ENCODE measurements around the gene KCNAB3. TPM values are rescaled to one million over a fixed set of nuclear protein-coding genes. Genes with fewer than 3 reads are reported as not detected.

The KCNAB3 gene
- total RNA-seq, 2 donors from 2014 or later: 1.1 to 2.6 TPM

GRCh38 chr17:7947651-7948050 lies 18.0 kb upstream of the KCNAB3 start:
- Histone ChIP-seq H3K9ac (ENCODE audit: low read depth in 2 of 2, low read length in 2 of 2) (no peak overlapping the region), H3K36me3 (peaks cover 8% of the 10 kb centered on the region), H3K4me3 (no peak overlapping the region), H3K9me3 (no peaks in the 10 kb centered on the region), H3K4me1 (no peaks in the 10 kb centered on the region), H3K27me3 (no peaks in the 10 kb centered on the region), H3K27ac (no peak overlapping the region)
- TF ChIP-seq, protein P1, sequence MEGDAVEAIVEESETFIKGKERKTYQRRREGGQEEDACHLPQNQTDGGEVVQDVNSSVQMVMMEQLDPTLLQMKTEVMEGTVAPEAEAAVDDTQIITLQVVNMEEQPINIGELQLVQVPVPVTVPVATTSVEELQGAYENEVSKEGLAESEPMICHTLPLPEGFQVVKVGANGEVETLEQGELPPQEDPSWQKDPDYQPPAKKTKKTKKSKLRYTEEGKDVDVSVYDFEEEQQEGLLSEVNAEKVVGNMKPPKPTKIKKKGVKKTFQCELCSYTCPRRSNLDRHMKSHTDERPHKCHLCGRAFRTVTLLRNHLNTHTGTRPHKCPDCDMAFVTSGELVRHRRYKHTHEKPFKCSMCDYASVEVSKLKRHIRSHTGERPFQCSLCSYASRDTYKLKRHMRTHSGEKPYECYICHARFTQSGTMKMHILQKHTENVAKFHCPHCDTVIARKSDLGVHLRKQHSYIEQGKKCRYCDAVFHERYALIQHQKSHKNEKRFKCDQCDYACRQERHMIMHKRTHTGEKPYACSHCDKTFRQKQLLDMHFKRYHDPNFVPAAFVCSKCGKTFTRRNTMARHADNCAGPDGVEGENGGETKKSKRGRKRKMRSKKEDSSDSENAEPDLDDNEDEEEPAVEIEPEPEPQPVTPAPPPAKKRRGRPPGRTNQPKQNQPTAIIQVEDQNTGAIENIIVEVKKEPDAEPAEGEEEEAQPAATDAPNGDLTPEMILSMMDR (IDR thresholded peaks at IDR 0.05): no peak
- DNase-seq: no peak
- intact Hi-C loops (cut with DNase I): no loop called here

DNA sequence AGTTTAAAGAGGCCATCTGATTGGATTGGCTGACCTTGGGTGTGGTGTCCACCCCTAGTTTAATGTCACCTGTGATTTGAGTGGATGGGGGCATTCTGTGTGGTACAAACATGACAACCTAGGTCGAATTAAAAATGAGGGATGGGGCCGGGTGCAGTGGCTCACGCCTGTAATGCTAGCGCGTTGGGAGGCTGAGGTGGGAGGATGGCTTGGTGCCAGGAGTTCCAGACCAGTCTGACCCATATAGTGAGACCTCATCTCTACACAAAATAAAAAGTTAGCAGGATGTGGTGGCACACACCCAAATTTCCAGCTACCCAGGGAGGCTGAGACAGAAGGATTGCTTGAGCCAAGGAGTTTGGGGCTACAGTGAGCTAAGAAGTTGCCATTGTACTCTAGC lies 16.8 kb upstream of the KCNAB3 start:
- no peaks in the 10 kb centered on the region for H3K27me3 ChIP-seq
- no peak overlapping the region for H3K9ac ChIP-seq (ENCODE audit: low read depth in 2 of 2, low read length in 2 of 2)
- no peak for DNase-seq
- H3K4me3 ChIP-seq: no peak overlapping the region
- no peaks in the 10 kb centered on the region for H3K9me3 ChIP-seq
- H3K36me3 ChIP-seq: peaks cover 8% of the 10 kb centered on the region
- no peaks in the 10 kb centered on the region for H3K4me1 ChIP-seq
- intact Hi-C loops (cut with DNase I): no loop called here
- TF ChIP-seq, protein P1 (IDR thresholded peaks at IDR 0.05): no peak
- no peak overlapping the region for H3K27ac ChIP-seq

GRCh38 chr17:7945651-7946050 lies 16.0 kb upstream of the KCNAB3 start:
- no peaks in the 10 kb centered on the region for H3K9me3 ChIP-seq
- no peak overlapping the region for H3K4me3 ChIP-seq
- peaks cover 8% of the 10 kb centered on the region for H3K36me3 ChIP-seq
- intact Hi-C loops (cut with DNase I): no loop called here
- H3K27ac ChIP-seq: no peak overlapping the region
- H3K27me3 ChIP-seq: no peaks in the 10 kb centered on the region
- TF ChIP-seq, protein P1 (IDR thresholded peaks at IDR 0.05): no peak
- no peak overlapping the region for H3K9ac ChIP-seq (ENCODE audit: low read depth in 2 of 2, low read length in 2 of 2)
- DNase-seq: no peak
- H3K4me1 ChIP-seq: no peaks in the 10 kb centered on the region

DNA sequence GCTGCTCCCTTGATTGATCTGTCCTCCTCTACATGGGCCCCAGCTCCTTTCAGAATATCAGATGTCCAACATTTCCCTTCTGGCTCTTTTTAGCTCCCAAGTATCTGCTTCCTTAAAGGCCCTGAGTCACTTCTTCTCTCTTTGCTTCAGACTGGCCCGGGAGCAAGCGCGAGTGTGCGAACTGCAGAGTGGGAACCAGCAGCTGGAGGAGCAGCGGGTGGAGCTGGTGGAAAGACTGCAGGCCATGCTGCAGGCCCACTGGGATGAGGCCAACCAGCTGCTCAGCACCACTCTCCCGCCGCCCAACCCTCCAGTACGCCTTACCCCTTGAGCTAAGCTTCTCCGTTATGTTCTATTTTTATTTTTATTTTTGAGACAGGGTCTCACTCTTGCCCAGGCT lies 14.7 kb upstream of the KCNAB3 start:
- Histone ChIP-seq H3K4me3 (no peak overlapping the region), H3K9me3 (no peaks in the 10 kb centered on the region), H3K9ac (ENCODE audit: low read depth in 2 of 2, low read length in 2 of 2) (no peak overlapping the region), H3K27me3 (no peaks in the 10 kb centered on the region), H3K4me1 (no peaks in the 10 kb centered on the region), H3K36me3 (peaks cover 8% of the 10 kb centered on the region), H3K27ac (no peak overlapping the region)
- no peak for DNase-seq
- intact Hi-C loops (cut with DNase I): no loop called here
- TF ChIP-seq, protein P1 (IDR thresholded peaks at IDR 0.05): no peak

DNA sequence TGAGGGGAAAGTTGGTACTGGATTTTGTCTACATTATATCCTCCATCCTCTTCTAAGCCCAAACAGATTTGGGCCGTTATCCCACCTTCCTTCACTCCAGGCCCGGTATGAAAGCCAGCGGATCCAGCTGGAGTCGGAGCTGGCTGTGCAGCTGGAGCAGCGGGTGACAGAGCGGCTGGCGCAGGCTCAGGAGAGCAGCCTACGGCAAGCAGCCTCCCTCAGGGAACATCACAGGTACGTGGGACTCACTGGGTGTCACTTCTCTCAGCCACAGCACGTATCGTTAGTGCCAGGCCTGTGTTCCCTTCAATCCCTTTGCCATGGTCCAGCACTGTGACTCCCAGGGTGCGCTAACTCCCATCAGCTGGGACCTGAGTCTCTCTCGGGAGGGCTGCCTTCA lies 13.6 kb upstream of the KCNAB3 start:
- Histone ChIP-seq H3K9me3 (no peaks in the 10 kb centered on the region), H3K27me3 (no peaks in the 10 kb centered on the region), H3K36me3 (peaks cover 8% of the 10 kb centered on the region), H3K9ac (ENCODE audit: low read depth in 2 of 2, low read length in 2 of 2) (no peak overlapping the region), H3K4me1 (no peaks in the 10 kb centered on the region), H3K27ac (no peak overlapping the region), H3K4me3 (no peak overlapping the region)
- no peak for DNase-seq
- intact Hi-C loops (cut with DNase I): no loop called here
- TF ChIP-seq, protein P1 (IDR thresholded peaks at IDR 0.05): no peak

GRCh38 chr17:7940743-7941142 lies 11.1 kb upstream of the KCNAB3 start:
- Histone ChIP-seq H3K36me3 (no peaks in the 10 kb centered on the region), H3K9me3 (no peaks in the 10 kb centered on the region), H3K4me1 (no peaks in the 10 kb centered on the region), H3K27me3 (no peaks in the 10 kb centered on the region), H3K4me3 (no peak overlapping the region), H3K9ac (ENCODE audit: low read depth in 2 of 2, low read length in 2 of 2) (no peak overlapping the region), H3K27ac (no peak overlapping the region)
- no peak for DNase-seq
- TF ChIP-seq, protein P1 (IDR thresholded peaks at IDR 0.05): no peak
- intact Hi-C loops (cut with DNase I): no loop called here
